ENCODE measurements around the gene ARHGAP19.

DNA sequence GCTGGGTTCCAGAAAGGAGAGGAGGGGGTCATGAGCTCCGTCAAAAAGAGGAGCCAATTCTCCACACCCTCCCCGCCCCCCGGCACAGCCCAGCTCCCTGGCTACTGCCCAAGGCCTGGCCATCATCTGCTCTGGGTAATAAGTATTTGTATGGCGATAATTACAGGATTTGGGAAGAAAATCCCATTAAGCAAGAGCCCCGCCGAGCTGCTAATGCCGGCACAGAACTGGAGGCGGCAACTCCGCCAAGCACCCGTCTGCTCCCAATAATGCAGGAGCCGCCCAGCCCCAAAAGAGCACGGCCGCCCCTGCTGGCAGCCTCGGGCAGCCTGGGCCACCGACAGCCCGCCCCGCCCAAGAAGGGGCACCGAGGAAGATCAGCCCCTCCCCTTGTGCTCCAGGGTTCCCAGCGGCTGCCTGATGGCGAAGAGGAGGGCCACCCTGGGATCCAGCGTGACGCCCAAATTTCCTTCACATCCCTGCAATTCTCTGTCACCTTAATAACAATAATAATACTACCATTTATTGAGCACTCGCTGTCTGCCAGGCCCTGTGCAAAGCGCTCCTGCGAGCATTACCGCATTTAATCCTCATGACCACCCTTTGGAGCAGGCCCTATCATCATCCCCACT is 112.6 kb downstream of the ARHGAP19 start:
- TF ChIP-seq CTCF (IDR thresholded peaks at IDR 0.05) (peak in 1 of 3 experiments; percentile 25), EP300 (IDR thresholded peaks at IDR 0.05) (no peak), POLR2A (IDR thresholded peaks at IDR 0.05; ENCODE audit: low read depth) (no peak)

All from esophagus muscularis mucosa (tissue), 4 donors.